Measurements from ENCODE around the gene PKM.

PKM gene

GRCh38 chr15:72235298-72235697 lies 4.3 kb upstream of the PKM start:
- no peaks in the 10 kb centered on the region for H3K9me3 ChIP-seq (ENCODE audit: control insufficient read depth, insufficient read depth, low read length)
- H3K27me3 ChIP-seq (ENCODE audit: control insufficient read depth, insufficient read depth, low read length) = peaks cover 69% of the 10 kb centered on the region
- no peak overlapping the region for H3K9ac ChIP-seq (ENCODE audit: low read depth, low read length)
- peaks cover 8% of the 10 kb centered on the region for H3K36me3 ChIP-seq (ENCODE audit: control insufficient read depth, insufficient read depth, low read length)
- no peak overlapping the region for H3K27ac ChIP-seq (ENCODE audit: low read depth, low read length)
- H3K4me3 ChIP-seq (ENCODE audit: low read depth, low read length) = no peak overlapping the region
- H3K4me1 ChIP-seq (ENCODE audit: control insufficient read depth, insufficient read depth, low read length) = peaks cover 16% of the 10 kb centered on the region

GRCh38 chr15:72233769-72234168 lies 2.8 kb upstream of the PKM start:
- Histone ChIP-seq H3K4me1 (ENCODE audit: control insufficient read depth, insufficient read depth, low read length) (peaks cover 23% of the 10 kb centered on the region), H3K9me3 (ENCODE audit: control insufficient read depth, insufficient read depth, low read length) (no peaks in the 10 kb centered on the region), H3K9ac (ENCODE audit: low read depth, low read length) (no peak overlapping the region)

GRCh38 chr15:72231833-72232478 lies 966 bp upstream of the PKM start:
- Histone ChIP-seq H3K27me3 (ENCODE audit: control insufficient read depth, insufficient read depth, low read length) (peaks cover 44% of the 10 kb centered on the region), H3K9ac (ENCODE audit: low read depth, low read length) (peak overlapping the region; percentile 67), H3K27ac (ENCODE audit: low read depth, low read length) (peak overlapping the region; percentile 85), H3K36me3 (ENCODE audit: control insufficient read depth, insufficient read depth, low read length) (peaks cover 4% of the 10 kb centered on the region; the same call in 1 of the 2 replicates), H3K9me3 (ENCODE audit: control insufficient read depth, insufficient read depth, low read length) (no peaks in the 10 kb centered on the region), H3K4me3 (ENCODE audit: low read depth, low read length) (peak overlapping the region; percentile 98), H3K4me1 (ENCODE audit: control insufficient read depth, insufficient read depth, low read length) (peaks cover 28% of the 10 kb centered on the region)

More at GRCh38 chr15:72233769-72234168, 2.8 kb upstream of the PKM start:
- Histone ChIP-seq H3K4me3 (ENCODE audit: low read depth, low read length) (no peak overlapping the region), H3K27ac (ENCODE audit: low read depth, low read length) (no peak overlapping the region), H3K27me3 (ENCODE audit: control insufficient read depth, insufficient read depth, low read length) (peaks cover 61% of the 10 kb centered on the region), H3K36me3 (ENCODE audit: control insufficient read depth, insufficient read depth, low read length) (peaks cover 4% of the 10 kb centered on the region; the same call in 1 of the 2 replicates)

- H3K27me3 ChIP-seq (ENCODE audit: control insufficient read depth, insufficient read depth, low read length) = peaks cover 31% of the 10 kb centered on the region
- H3K9me3 ChIP-seq (ENCODE audit: control insufficient read depth, insufficient read depth, low read length) = no peaks in the 10 kb centered on the region
- H3K27ac ChIP-seq (ENCODE audit: low read depth, low read length) = peak overlapping the region; percentile 80
- peaks cover 4% of the 10 kb centered on the region; the same call in 1 of the 2 replicates for H3K36me3 ChIP-seq (ENCODE audit: control insufficient read depth, insufficient read depth, low read length)
- peak overlapping the region; percentile 98 for H3K4me3 ChIP-seq (ENCODE audit: low read depth, low read length)
- H3K4me1 ChIP-seq (ENCODE audit: control insufficient read depth, insufficient read depth, low read length) = peaks cover 33% of the 10 kb centered on the region
- peak overlapping the region; percentile 67 for H3K9ac ChIP-seq (ENCODE audit: low read depth, low read length)
Measured at GRCh38 chr15:72230197-72231065, 559 bp downstream of the PKM start.

- Histone ChIP-seq H3K4me1 (ENCODE audit: control insufficient read depth, insufficient read depth, low read length) (peaks cover 33% of the 10 kb centered on the region), H3K27ac (ENCODE audit: low read depth, low read length) (peak overlapping the region; percentile 55)
Measured at GRCh38 chr15:72229947-72230196, 1.1 kb downstream of the PKM start.

GRCh38 chr15:72229076-72229946 lies 1.7 kb downstream of the PKM start:
- Histone ChIP-seq H3K4me3 (ENCODE audit: low read depth, low read length) (peak overlapping the region; percentile 98), H3K27me3 (ENCODE audit: control insufficient read depth, insufficient read depth, low read length) (peaks cover 20% of the 10 kb centered on the region), H3K9ac (ENCODE audit: low read depth, low read length) (peak overlapping the region; percentile 64; the same call in 1 of the 2 replicates), H3K36me3 (ENCODE audit: control insufficient read depth, insufficient read depth, low read length) (peaks cover 6% of the 10 kb centered on the region; the same call in 1 of the 2 replicates), H3K27ac (ENCODE audit: low read depth, low read length) (peak overlapping the region; percentile 71), H3K9me3 (ENCODE audit: control insufficient read depth, insufficient read depth, low read length) (no peaks in the 10 kb centered on the region), H3K4me1 (ENCODE audit: control insufficient read depth, insufficient read depth, low read length) (peaks cover 33% of the 10 kb centered on the region)

More at GRCh38 chr15:72229947-72230196, 1.1 kb downstream of the PKM start:
- peak overlapping the region; percentile 64; the same call in 1 of the 2 replicates for H3K9ac ChIP-seq (ENCODE audit: low read depth, low read length)
- H3K27me3 ChIP-seq (ENCODE audit: control insufficient read depth, insufficient read depth, low read length) = peaks cover 26% of the 10 kb centered on the region
- H3K36me3 ChIP-seq (ENCODE audit: control insufficient read depth, insufficient read depth, low read length) = peaks cover 4% of the 10 kb centered on the region; the same call in 1 of the 2 replicates
- no peaks in the 10 kb centered on the region for H3K9me3 ChIP-seq (ENCODE audit: control insufficient read depth, insufficient read depth, low read length)
- peak overlapping the region; percentile 98 for H3K4me3 ChIP-seq (ENCODE audit: low read depth, low read length)

GRCh38 chr15:72227720-72228119 lies 3.3 kb downstream of the PKM start:
- Histone ChIP-seq H3K9me3 (ENCODE audit: control insufficient read depth, insufficient read depth, low read length) (no peaks in the 10 kb centered on the region), H3K27ac (ENCODE audit: low read depth, low read length) (peak overlapping the region; percentile 46), H3K4me1 (ENCODE audit: control insufficient read depth, insufficient read depth, low read length) (peaks cover 33% of the 10 kb centered on the region), H3K36me3 (ENCODE audit: control insufficient read depth, insufficient read depth, low read length) (peaks cover 20% of the 10 kb centered on the region), H3K9ac (ENCODE audit: low read depth, low read length) (no peak overlapping the region), H3K4me3 (ENCODE audit: low read depth, low read length) (peak overlapping the region; percentile 98; the same call in 1 of the 2 replicates), H3K27me3 (ENCODE audit: control insufficient read depth, insufficient read depth, low read length) (peaks cover 10% of the 10 kb centered on the region)

GRCh38 chr15:72227192-72227586 lies 3.8 kb downstream of the PKM start:
- Histone ChIP-seq H3K9me3 (ENCODE audit: control insufficient read depth, insufficient read depth, low read length) (no peaks in the 10 kb centered on the region), H3K4me1 (ENCODE audit: control insufficient read depth, insufficient read depth, low read length) (peaks cover 30% of the 10 kb centered on the region), H3K27me3 (ENCODE audit: control insufficient read depth, insufficient read depth, low read length) (peaks cover 5% of the 10 kb centered on the region), H3K27ac (ENCODE audit: low read depth, low read length) (peak overlapping the region; percentile 26), H3K4me3 (ENCODE audit: low read depth, low read length) (0 out of 2 replicates have a peak overlapping the region, but pooled peaks have one; percentile 15), H3K9ac (ENCODE audit: low read depth, low read length) (no peak overlapping the region), H3K36me3 (ENCODE audit: control insufficient read depth, insufficient read depth, low read length) (peaks cover 25% of the 10 kb centered on the region)

- Histone ChIP-seq H3K9me3 (ENCODE audit: control insufficient read depth, insufficient read depth, low read length) (no peaks in the 10 kb centered on the region), H3K27me3 (ENCODE audit: control insufficient read depth, insufficient read depth, low read length) (no peaks in the 10 kb centered on the region), H3K9ac (ENCODE audit: low read depth, low read length) (no peak overlapping the region), H3K4me1 (ENCODE audit: control insufficient read depth, insufficient read depth, low read length) (peaks cover 14% of the 10 kb centered on the region), H3K27ac (ENCODE audit: low read depth, low read length) (no peak overlapping the region), H3K4me3 (ENCODE audit: low read depth, low read length) (no peak overlapping the region), H3K36me3 (ENCODE audit: control insufficient read depth, insufficient read depth, low read length) (peaks cover 56% of the 10 kb centered on the region)
Measured at GRCh38 chr15:72223278-72223677, 7.7 kb downstream of the PKM start.

GRCh38 chr15:72222393-72222792 lies 8.6 kb downstream of the PKM start:
- Histone ChIP-seq H3K4me3 (ENCODE audit: low read depth, low read length) (no peak overlapping the region), H3K36me3 (ENCODE audit: control insufficient read depth, insufficient read depth, low read length) (peaks cover 65% of the 10 kb centered on the region), H3K27me3 (ENCODE audit: control insufficient read depth, insufficient read depth, low read length) (no peaks in the 10 kb centered on the region), H3K4me1 (ENCODE audit: control insufficient read depth, insufficient read depth, low read length) (peaks cover 8% of the 10 kb centered on the region), H3K9ac (ENCODE audit: low read depth, low read length) (no peak overlapping the region), H3K9me3 (ENCODE audit: control insufficient read depth, insufficient read depth, low read length) (no peaks in the 10 kb centered on the region), H3K27ac (ENCODE audit: low read depth, low read length) (no peak overlapping the region)
